ENCODE data around the gene BAIAP3. TPM values are rescaled to one million over a fixed set of nuclear protein-coding genes. Genes with fewer than 3 reads are reported as not detected.

Gene BAIAP3
- total RNA-seq (2021; ENCODE audit: unreplicated experiment) (44.7 TPM), Bru-seq, nascent RNA (percentile 51 among the genes with signal in this experiment), BruChase-seq, experiment 1, labeled RNA remaining after a 6-hour chase (percentile 71 among the genes with signal in this experiment), BruChase-seq, experiment 2, labeled RNA remaining after a 2-hour chase (percentile 61 among the genes with signal in this experiment)
- 37.2 and 44.8 TPM in 2 replicates for polyA plus RNA-seq (2012)
- long read RNA-seq, partial matches to known transcripts = 34 of 45 reads
- long read RNA-seq, other reads (novel, unspliced or antisense) = 8 of 45 reads

GRCh38 chr16:1333149-1333812 lies at the start of gene BAIAP3:
TSS of gene BAIAP3 (plus strand) at chr16:1333645. CDS start at chr16:1338550, 4,905 bp downstream.
- peaks cover 17 to 34% of the 10 kb centered on the region in 2 experiments; a peak in 3 of 4 replicates for H3K4me1 ChIP-seq (ENCODE audit: control insufficient read depth in 1 of 2, insufficient read depth in 2 of 2, low read length in 2 of 2)
- H3K27ac ChIP-seq (ENCODE audit: low read depth, low read length) = peak within 1 kb of the TSS; percentile 67; the same call in 1 of the 2 replicates
- BruUV-seq (replicated peaks) = no TSS peak
- ATAC-seq (peak; percentile 79), DNase-seq (ENCODE audit: low read depth, low spot score) (no peak)
- H3K27me3 ChIP-seq (ENCODE audit: insufficient read depth, low read length) = no peaks in the 10 kb centered on the region
- ChIA-PET POLR2A (interaction anchor here (1.0 kb wide), 1 partner anchor 9 kb away, joined by 10 read pairs; no protein-coding TSS in a partner anchor), RAD21 (ENCODE audit: low non-redundant PET in 1 of 2, low total read pairs in 2 of 2, uncharacterized antibody in 2 of 2, unreplicated experiment in 2 of 2) (no interaction called here), CTCF (no interaction called here)
- no peaks in the 10 kb centered on the region for H4K20me1 ChIP-seq (ENCODE audit: insufficient read depth)
- no peaks in the 10 kb centered on the region for H3K79me2 ChIP-seq (ENCODE audit: insufficient read depth, low read length)
- no peaks in the 10 kb centered on the region for H3K36me3 ChIP-seq (ENCODE audit: control insufficient read depth in 1 of 2, insufficient read depth in 2 of 2, low read length in 2 of 2)
- intact Hi-C loops (cut with micrococcal nuclease) = no loop called here
- peak within 1 kb of the TSS; percentile 52 to 72 for H3K4me3 ChIP-seq (replicated peaks in 1 of 2; ENCODE audit: low read depth in 1 of 2, low read length in 2 of 2)
- TF ChIP-seq CBX3 (IDR thresholded peaks at IDR 0.05; ENCODE audit: low read depth) = no peak
- no peak for TF ChIP-seq SP1 (IDR thresholded peaks at IDR 0.05; ENCODE audit: low read depth)
- TF ChIP-seq CEBPB (IDR thresholded peaks at IDR 0.05; ENCODE audit: low read depth) = no peak
- peak; percentile 60 for TF ChIP-seq POLR2A (IDR thresholded peaks at IDR 0.05; ENCODE audit: borderline replicate concordance, extremely low read depth, insufficient read depth, insufficient read length)
- TF ChIP-seq TCF7L2 (IDR thresholded peaks at IDR 0.05; ENCODE audit: borderline replicate concordance, extremely low read depth, insufficient read depth, insufficient read length) = no peak
- TF ChIP-seq, protein P1, sequence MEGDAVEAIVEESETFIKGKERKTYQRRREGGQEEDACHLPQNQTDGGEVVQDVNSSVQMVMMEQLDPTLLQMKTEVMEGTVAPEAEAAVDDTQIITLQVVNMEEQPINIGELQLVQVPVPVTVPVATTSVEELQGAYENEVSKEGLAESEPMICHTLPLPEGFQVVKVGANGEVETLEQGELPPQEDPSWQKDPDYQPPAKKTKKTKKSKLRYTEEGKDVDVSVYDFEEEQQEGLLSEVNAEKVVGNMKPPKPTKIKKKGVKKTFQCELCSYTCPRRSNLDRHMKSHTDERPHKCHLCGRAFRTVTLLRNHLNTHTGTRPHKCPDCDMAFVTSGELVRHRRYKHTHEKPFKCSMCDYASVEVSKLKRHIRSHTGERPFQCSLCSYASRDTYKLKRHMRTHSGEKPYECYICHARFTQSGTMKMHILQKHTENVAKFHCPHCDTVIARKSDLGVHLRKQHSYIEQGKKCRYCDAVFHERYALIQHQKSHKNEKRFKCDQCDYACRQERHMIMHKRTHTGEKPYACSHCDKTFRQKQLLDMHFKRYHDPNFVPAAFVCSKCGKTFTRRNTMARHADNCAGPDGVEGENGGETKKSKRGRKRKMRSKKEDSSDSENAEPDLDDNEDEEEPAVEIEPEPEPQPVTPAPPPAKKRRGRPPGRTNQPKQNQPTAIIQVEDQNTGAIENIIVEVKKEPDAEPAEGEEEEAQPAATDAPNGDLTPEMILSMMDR (IDR thresholded peaks at IDR 0.05 in 2 of 3, conservative IDR thresholded peaks at IDR 0.05 in 1 of 3; ENCODE audit: borderline replicate concordance in 1 of 3, insufficient read depth in 1 of 3, low read depth in 2 of 3, low read length in 2 of 3) = no peak
- no peak for TF ChIP-seq FOSL1 (IDR thresholded peaks at IDR 0.05; ENCODE audit: low read depth)
- TF ChIP-seq EZH2phosphoT487 (IDR thresholded peaks at IDR 0.05; ENCODE audit: borderline replicate concordance) = no peak
- TF ChIP-seq SIN3A (IDR thresholded peaks at IDR 0.05; ENCODE audit: low read depth) = no peak
- no peak for TF ChIP-seq EZH2 (IDR thresholded peaks at IDR 0.05)
- TF ChIP-seq JUND (IDR thresholded peaks at IDR 0.05) = no peak
- TF ChIP-seq POLR2AphosphoS5 (IDR thresholded peaks at IDR 0.05; ENCODE audit: low read depth, low read length) = peak; percentile 95
- TF ChIP-seq ATF3 (IDR thresholded peaks at IDR 0.05) = no peak
- no peak for TF ChIP-seq RAD21 (IDR thresholded peaks at IDR 0.05; ENCODE audit: low read depth)
- TF ChIP-seq, protein P2, sequence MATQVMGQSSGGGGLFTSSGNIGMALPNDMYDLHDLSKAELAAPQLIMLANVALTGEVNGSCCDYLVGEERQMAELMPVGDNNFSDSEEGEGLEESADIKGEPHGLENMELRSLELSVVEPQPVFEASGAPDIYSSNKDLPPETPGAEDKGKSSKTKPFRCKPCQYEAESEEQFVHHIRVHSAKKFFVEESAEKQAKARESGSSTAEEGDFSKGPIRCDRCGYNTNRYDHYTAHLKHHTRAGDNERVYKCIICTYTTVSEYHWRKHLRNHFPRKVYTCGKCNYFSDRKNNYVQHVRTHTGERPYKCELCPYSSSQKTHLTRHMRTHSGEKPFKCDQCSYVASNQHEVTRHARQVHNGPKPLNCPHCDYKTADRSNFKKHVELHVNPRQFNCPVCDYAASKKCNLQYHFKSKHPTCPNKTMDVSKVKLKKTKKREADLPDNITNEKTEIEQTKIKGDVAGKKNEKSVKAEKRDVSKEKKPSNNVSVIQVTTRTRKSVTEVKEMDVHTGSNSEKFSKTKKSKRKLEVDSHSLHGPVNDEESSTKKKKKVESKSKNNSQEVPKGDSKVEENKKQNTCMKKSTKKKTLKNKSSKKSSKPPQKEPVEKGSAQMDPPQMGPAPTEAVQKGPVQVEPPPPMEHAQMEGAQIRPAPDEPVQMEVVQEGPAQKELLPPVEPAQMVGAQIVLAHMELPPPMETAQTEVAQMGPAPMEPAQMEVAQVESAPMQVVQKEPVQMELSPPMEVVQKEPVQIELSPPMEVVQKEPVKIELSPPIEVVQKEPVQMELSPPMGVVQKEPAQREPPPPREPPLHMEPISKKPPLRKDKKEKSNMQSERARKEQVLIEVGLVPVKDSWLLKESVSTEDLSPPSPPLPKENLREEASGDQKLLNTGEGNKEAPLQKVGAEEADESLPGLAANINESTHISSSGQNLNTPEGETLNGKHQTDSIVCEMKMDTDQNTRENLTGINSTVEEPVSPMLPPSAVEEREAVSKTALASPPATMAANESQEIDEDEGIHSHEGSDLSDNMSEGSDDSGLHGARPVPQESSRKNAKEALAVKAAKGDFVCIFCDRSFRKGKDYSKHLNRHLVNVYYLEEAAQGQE (IDR thresholded peaks at IDR 0.05; ENCODE audit: low read depth) = no peak
- TF ChIP-seq ZBTB33 (IDR thresholded peaks at IDR 0.05; ENCODE audit: extremely low read depth, insufficient replicate concordance, low read length) = no peak
- TF ChIP-seq ZFX (IDR thresholded peaks at IDR 0.05) = no peak
- H3K9me2 ChIP-seq (ENCODE audit: insufficient read depth) = no peaks in the 10 kb centered on the region
- peak within 1 kb of the TSS; percentile 87 for H3K4me2 ChIP-seq (ENCODE audit: low read length)
- H3K9ac ChIP-seq (ENCODE audit: low read length) = peak within 1 kb of the TSS; percentile 67
- H3K9me3 ChIP-seq (ENCODE audit: control insufficient read depth in 1 of 2, insufficient read depth in 1 of 2, low read depth in 1 of 2, low read length in 2 of 2) = no peaks in the 10 kb centered on the region; a peak in 1 of 4 replicates
- no peak within 1 kb of the TSS for H2AFZ ChIP-seq (ENCODE audit: low read depth, low read length, poor library complexity, severe bottlenecking)
